ENCODE data around the gene DYRK3. TPM values are rescaled to one million over a fixed set of nuclear protein-coding genes. Genes with fewer than 3 reads are reported as not detected.

The DYRK3 gene
- polyA plus RNA-seq, 4 donors: 8.1 to 9.3 (median 8.6) TPM

DNA sequence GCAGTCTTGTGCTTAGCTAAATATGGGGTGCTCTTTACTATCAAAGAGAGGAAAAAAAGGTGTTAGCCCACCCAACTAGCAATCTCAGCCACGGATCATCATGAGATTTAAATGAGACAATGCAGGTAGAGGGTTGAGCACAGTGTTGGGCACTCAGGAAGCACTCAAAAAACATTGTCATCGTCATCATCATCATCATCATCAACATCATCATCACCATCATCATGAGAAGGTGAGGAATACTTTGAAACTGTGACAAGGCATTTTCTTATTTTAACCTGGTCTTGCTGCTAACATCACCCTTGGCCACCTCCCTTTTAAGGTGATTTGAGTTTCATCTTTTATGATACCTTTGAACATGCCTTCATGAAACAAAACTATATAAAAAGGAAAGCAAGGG, 46.0 kb downstream of the DYRK3 start:
- no peak for DNase-seq (ENCODE audit: low read depth in 4 of 4, low spot score in 2 of 4)

- DNase-seq (ENCODE audit: low read depth in 4 of 4, low spot score in 2 of 4): no peak
Measured at GRCh38 chr1:206682111-206682510, 46.8 kb downstream of the DYRK3 start.

- DNase-seq (ENCODE audit: low read depth in 4 of 4, low spot score in 2 of 4): no peak
Measured at GRCh38 chr1:206683313-206683712, 48.0 kb downstream of the DYRK3 start.

DNA sequence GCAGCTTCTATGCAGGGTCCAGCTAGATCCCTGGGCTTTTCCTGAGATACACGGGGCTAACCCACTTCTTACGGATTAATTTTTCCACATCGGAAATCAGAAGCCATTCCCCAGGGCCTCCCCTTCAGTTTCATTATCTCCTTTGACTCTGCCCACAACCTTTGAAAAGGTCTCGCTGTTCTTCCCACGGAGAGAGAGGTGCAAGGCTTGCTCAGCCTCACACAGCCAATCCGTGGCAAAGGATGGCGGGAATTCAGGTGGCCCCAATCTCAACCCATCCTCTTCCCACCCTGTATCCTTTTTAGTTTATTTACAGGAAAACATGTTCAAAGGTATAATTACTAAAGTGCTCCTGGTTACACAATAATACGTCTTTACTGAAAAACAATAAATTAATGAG, 48.7 kb downstream of the DYRK3 start:
- no peak for DNase-seq (ENCODE audit: low read depth in 4 of 4, low spot score in 2 of 4)

DNA sequence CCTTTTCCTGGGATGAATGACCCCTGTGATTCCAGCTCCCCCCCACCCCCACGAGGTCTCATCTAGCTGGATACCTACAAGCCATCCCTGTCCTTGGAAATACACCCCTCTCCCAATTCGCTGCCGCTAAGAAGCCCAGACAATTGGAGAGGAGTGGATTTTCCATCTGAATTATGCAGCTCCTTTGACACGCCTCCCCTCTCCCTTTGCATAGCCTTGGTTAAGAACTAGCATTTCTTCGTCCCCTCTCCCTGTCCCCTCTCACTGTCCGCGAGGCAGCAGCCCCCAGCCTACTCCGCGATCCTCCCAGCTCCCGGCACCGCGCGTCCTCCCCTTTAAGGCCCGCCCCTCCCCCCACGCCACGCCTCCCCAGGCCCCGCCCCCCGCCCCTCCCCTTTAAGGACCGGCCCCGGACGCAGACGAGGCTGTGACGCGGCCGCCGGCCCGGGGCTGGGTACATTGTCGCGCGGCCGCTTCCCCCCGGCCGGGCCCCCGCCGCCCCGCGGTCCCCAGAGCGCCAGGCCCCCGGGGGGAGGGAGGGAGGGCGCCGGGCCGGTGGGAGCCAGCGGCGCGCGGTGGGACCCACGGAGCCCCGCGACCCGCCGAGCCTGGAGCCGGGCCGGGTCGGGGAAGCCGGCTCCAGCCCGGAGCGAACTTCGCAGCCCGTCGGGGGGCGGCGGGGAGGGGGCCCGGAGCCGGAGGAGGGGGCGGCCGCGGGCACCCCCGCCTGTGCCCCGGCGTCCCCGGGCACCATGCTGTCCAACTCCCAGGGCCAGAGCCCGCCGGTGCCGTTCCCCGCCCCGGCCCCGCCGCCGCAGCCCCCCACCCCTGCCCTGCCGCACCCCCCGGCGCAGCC, 49.4 kb downstream of the DYRK3 start, which contains the start of gene MAPKAPK2:
MAPKAPK2 (plus strand) TSS at position 428 of the 856 bp plus-strand sequence; CDS start at position 753, 325 bp downstream.
- DNase-seq (ENCODE audit: low read depth in 4 of 4, low spot score in 2 of 4): no peak

DNA sequence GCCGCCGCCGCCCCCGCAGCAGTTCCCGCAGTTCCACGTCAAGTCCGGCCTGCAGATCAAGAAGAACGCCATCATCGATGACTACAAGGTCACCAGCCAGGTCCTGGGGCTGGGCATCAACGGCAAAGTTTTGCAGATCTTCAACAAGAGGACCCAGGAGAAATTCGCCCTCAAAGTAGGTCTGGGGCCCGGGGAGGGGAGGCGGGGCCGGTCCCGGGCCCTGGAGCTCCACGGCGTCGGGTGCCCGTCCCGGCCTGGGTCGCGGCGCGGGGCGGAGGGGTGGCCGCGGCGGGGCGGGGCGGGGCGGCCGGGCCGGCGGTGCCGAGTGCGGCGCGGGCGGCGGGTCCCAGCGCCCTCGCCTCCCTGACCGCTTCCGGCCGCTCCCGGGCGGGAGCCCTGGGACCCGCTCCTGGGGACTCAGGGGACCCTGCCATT, 50.0 kb downstream of the DYRK3 start:
- no peak for DNase-seq (ENCODE audit: low read depth in 4 of 4, low spot score in 2 of 4)

- no peak for DNase-seq (ENCODE audit: low read depth in 4 of 4, low spot score in 2 of 4)
Measured at GRCh38 chr1:206685769-206686477, 50.6 kb downstream of the DYRK3 start.

DNA sequence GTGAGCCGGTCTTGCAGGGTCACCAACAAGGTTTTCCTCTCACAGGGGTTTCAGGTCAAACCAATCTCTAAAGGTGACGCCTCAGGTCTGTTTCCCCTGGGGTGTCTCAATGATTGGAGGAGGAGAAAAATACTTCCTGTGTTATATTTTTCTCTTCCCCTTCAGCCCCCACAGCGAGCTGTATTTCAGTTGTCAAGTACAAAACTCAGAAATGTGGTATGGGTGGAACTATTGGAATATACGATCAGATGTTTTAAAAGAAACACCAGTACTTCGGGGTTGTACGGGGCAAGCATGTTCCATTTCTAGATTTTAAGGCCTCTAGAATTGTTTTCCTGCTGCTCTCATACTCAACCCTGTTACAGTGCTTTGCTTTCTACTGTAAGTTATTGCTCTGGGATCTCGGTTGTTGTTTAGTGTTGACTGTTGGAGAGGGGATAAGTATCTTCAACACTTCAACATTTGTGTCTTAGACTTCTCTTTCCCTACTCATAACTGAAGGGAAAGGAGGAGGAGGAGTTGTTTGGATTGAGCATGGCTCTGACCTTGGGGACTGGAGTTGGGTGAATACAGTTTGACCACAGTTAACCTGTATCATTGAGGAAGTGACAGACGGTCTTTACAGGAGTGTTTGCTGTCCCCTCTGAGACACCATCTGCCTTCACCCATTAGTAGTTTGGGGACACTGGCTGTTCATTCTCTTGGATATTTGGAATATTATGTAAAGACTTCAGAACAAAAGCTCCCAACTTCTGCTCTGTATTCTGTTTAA, 51.3 kb downstream of the DYRK3 start:
- no peak for DNase-seq (ENCODE audit: low read depth in 4 of 4, low spot score in 2 of 4)

- no peak for DNase-seq (ENCODE audit: low read depth in 4 of 4, low spot score in 2 of 4)
Measured at GRCh38 chr1:206687251-206687914, 52.0 kb downstream of the DYRK3 start.

DNA sequence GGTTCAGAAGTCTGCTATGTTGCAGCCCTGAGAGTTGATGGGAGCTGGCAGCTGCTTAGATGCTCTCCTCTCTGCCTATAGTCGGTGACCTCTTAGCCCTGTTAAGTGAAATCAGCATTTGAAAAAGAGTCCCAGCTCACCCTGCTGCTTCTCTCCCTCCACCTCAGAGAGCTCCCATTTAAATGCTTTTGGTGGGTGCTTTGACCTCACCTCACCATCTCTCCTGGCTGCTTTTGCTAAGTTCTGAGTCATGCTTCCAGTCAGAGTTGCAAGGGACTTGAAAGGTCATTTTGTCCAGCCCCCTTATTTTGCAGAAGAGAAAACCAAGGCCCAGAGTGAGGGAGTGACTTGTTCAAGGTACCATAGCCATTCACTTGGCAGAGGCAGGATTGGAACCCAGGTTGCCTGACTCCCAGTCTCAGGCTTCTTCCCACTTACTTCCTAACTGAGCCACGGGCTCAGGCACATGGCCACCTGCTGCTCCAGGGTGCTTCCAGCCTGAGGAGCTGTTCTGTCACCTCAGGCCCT, 52.6 kb downstream of the DYRK3 start:
- DNase-seq (ENCODE audit: low read depth in 4 of 4, low spot score in 2 of 4): no peak

DNA sequence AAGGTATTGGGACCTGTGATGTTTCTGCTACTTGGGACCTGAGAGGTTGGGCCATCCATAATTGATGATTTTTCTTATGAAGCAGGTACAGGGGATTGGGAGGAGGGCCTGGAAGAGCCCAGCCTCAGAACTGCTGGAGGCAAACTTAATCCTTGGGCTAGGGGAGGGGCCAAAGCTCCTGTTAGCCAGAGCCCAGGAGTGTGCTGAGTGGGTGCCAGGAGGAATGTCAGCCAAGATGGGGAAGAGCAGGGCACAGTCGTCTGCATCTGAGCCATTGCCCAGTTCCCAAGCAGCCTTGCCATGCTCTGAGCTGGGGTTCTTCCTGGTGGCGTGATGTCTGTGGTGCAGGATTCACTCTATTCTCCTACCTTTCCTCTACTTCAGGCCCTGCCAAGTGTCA, 55.2 kb downstream of the DYRK3 start:
- no peak for DNase-seq (ENCODE audit: low read depth in 4 of 4, low spot score in 2 of 4)

- no peak for DNase-seq (ENCODE audit: low read depth in 4 of 4, low spot score in 2 of 4)
Measured at GRCh38 chr1:206691604-206692003, 56.3 kb downstream of the DYRK3 start.

DNA sequence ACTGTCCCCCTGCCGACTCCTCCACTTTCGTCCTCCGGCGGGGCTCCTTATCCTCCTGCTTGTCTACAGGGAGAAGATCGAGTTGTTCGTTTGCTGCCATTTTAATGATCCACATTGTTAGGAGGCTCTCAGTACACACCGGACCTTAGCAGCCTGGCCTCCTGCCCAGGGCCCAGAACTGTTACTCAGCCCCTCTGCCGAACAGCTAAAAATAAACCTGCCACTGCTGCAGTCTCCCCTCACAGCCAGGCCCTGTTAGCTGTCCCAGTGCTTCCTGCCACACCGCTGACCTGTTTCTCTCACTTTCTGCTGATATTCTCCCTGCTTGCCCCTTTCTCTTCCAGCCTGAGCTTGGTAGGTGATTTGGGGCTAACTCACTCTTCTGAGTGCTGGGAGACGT, 57.7 kb downstream of the DYRK3 start:
- DNase-seq (ENCODE audit: low read depth in 4 of 4, low spot score in 2 of 4): no peak

DNA sequence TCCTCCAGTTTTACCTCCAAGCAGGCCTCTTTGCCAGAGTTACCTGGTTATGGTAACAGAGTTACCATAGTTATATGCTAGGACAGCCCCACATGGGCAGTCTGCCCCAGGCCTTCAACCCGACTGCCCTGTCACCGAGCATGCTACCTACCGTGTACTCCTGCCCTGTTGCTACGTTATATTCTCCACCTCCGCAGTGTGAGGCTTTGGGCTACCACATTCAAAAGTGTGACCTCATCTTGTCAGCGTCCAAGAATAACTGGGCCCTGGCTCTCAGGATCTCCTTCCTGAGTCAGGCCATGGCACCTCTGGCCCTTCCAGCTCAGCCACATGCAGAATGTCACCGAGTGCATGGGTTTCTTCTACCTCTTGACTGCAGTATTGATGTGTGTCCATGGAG, 58.3 kb downstream of the DYRK3 start:
- DNase-seq (ENCODE audit: low read depth in 4 of 4, low spot score in 2 of 4): no peak

DNA sequence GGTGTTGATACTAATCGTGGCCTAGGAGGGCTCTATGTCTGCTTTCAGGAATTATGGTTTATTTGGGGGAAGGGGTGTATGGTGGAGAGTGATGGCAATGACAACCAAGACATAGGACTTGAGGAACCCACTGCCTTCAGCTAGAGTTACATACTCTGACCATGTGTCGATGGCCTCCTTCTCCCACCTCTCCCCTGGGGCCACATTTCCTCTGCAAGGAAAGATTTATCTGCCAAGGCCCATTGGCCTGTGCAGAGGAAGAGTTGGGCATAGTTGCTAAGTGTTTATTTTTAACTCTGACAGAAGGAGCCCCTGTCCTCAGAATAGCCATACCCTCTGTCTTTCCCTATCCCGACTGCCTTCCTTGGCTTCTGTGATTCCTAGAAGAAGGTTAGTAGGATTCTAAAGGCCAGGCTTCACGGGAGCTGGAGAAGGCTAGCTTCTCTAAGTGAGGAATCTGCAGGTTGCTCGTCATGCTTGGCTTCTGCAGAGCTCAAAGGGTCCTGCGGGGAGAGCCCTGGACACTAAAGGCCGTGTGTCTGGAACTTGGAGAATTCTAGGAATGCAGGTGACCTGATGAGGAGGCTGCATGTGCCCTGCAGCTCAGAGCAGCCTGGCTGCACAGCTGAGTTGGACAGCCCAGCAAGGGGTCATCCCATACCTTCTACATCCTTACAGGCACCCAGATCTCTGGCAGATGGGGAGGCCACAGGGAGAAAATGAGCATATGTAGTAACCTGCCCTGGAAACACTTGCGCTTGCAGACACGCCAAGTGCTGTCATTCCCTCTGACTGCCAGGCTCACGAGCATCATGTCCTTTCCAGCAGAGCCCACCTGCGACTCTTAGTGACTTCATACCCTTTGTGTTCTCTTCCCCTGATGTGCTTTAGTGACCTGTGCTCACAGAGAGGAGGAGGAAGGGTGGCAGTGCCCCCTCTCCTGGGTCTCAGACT, 59.1 kb downstream of the DYRK3 start:
- no peak for DNase-seq (ENCODE audit: low read depth in 4 of 4, low spot score in 2 of 4)

- no peak for DNase-seq (ENCODE audit: low read depth in 4 of 4, low spot score in 2 of 4)
Measured at GRCh38 chr1:206695733-206696132, 60.4 kb downstream of the DYRK3 start.

DNA sequence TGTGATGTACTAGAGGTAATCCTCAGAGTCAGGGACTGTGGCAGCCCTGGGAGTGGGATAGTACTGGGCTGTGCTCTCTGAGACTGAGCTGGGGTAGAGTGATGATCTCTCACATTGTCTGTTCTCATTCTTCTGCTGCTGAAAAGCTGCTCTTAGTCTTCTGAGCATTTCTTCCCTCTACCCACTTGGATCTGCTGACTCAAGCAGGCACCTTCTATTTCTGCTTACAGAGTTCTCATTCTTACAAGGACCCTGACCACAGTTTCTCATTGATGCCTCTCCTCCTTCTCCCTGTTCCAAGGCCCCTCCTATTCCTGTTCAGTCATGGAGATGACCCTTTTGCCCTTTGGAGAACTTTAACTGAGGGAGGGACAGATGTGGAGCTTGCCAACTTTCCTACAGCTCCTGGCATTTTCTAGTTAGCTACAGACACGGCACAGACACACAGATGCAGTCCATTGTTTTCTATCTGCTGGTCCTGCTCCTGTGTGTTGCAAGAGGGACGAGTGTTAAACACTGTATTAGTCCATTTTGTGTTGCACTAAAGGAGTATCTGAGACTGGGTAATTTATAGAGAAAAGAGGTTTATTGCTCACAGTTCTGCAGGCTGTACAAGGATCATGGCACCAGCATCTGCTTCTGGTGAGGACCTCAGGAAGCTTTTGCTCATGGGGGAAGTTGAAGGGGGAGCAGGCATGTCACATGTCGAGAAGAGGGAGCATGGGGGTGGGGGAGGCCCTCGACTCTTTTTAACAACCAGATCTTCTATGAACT, 61.7 kb downstream of the DYRK3 start:
- DNase-seq (ENCODE audit: low read depth in 4 of 4, low spot score in 2 of 4): no peak

DNA sequence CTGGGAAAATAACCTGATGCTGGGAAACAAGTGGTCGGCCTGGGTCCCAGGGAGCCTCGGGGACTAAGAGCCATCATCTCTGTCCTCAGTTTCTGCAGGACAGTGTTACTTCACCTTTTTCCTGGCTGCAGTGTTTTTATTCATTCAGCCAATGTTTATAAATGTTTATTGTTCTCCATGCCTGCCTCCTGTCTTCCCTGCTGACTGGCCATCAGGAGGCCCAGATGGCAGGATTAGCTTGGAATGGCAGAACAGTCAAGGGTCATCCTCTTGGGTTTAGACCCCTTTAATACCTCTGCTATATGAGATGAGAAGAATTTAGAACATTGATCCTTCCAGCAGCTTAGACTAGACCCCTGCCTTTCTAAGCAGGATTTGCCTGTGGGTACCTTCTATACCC, 62.7 kb downstream of the DYRK3 start:
- DNase-seq (ENCODE audit: low read depth in 4 of 4, low spot score in 2 of 4): no peak
